DOHH2 (cell line): ENCODE measurements around the gene SMURF2.
"Not testable (repeated sequence)": the region's sequence is repeated elsewhere in the genome, so short reads cannot be mapped to it uniquely, and the experiment has no call there.

Source experiments
- H3F3A ChIP-seq: fragments of 200-600 bp; sonication (generic), shearing (Covaris generic); 2 replicates; pipeline ENCODE4 v1.6.0; 2016; ENCODE audit warnings: antibody characterized with exemption, mild to moderate bottlenecking; ENCODE audit not compliant: control insufficient read depth, insufficient read depth
- H3K27ac ChIP-seq: fragments of 200-600 bp; sonication (generic); 2 replicates; pipeline ENCODE4 v1.5.1; 2014; ENCODE audit warnings: low read depth, mild to moderate bottlenecking, low read length, moderate library complexity
- H3K27me3 ChIP-seq: fragments of 200-600 bp; sonication (generic); 2 replicates; pipeline ENCODE4 v1.6.1; 2014; ENCODE audit warnings: mild to moderate bottlenecking, low read length, mixed read lengths; ENCODE audit not compliant: control insufficient read depth
- H3K36me3 ChIP-seq: fragments of 200-600 bp; sonication (generic); 2 replicates; pipeline ENCODE4 v1.6.1; 2014; ENCODE audit warnings: mild to moderate bottlenecking, low read length, moderate library complexity, mixed read lengths; ENCODE audit not compliant: control insufficient read depth
- H3K4me1 ChIP-seq: fragments of 200-600 bp; sonication (generic); 2 replicates; pipeline ENCODE4 v1.6.1; 2014; ENCODE audit warnings: mild to moderate bottlenecking, low read length, mixed read lengths; ENCODE audit not compliant: control insufficient read depth
- H3K4me2 ChIP-seq: fragments of 200-600 bp; sonication (generic); 2 replicates; pipeline ENCODE4 v1.6.0; 2014; ENCODE audit warnings: mild to moderate bottlenecking, low read length, moderate library complexity
- H3K4me3 ChIP-seq: fragments of 200-600 bp; sonication (generic); 2 replicates; pipeline ENCODE4 v1.5.1; 2014; ENCODE audit warnings: mild to moderate bottlenecking, low read length, mixed read lengths
- H3K79me2 ChIP-seq: fragments of 200-600 bp; sonication (generic); 2 replicates; pipeline ENCODE4 v1.6.1; 2014; ENCODE audit warnings: mild to moderate bottlenecking, low read length, mixed read lengths; ENCODE audit not compliant: control insufficient read depth
- H3K9me2 ChIP-seq: fragments of 200-600 bp; sonication (generic); replicated peaks from 2 replicates; pipeline ENCODE4 v1.6.1; 2014; ENCODE audit warnings: mild to moderate bottlenecking, low read length, mixed read lengths; ENCODE audit not compliant: control insufficient read depth
- H3K9me3 ChIP-seq: fragments of 200-600 bp; sonication (generic); 2 replicates; pipeline ENCODE4 v1.6.1; 2014; ENCODE audit warnings: antibody characterized with exemption, low read length, mixed read lengths; ENCODE audit not compliant: control insufficient read depth, insufficient read depth
- H4K20me1 ChIP-seq: fragments of 200-600 bp; sonication (generic); 2 replicates; pipeline ENCODE4 v1.6.0; 2014; ENCODE audit warnings: low read depth, mild to moderate bottlenecking, antibody characterized with exemption, low read length, moderate library complexity; ENCODE audit not compliant: control insufficient read depth, insufficient read depth
- CTCF ChIP-seq: fragments of 200-600 bp; sonication (generic); IDR thresholded peaks from one replicate; pipeline ENCODE4 v1.5.1; 2014; ENCODE audit warnings: antibody characterized with exemption, mild to moderate bottlenecking, low read depth, low read length; ENCODE audit not compliant: poor library complexity, severe bottlenecking
- EZH2phosphoT487 ChIP-seq: fragments of 200-600 bp; sonication (generic); IDR thresholded peaks from 2 replicates; pipeline ENCODE4 v1.6.1; 2017; ENCODE audit warnings: borderline replicate concordance, mild to moderate bottlenecking, antibody characterized with exemption, low read length, moderate library complexity, mixed read lengths

Gene SMURF2

GRCh38 chr17:64662774-64663367, 764 bp upstream of the SMURF2 start:
- no peaks in the 10 kb centered on the region for H3K27me3 ChIP-seq
- peak overlapping the region; percentile 72 for H3K4me3 ChIP-seq
- H3K9me3 ChIP-seq = no peaks in the 10 kb centered on the region
- H3K36me3 ChIP-seq = no peaks in the 10 kb centered on the region
- H3K4me2 ChIP-seq = peak overlapping the region; percentile 71
- peaks cover 12% of the 10 kb centered on the region; the same call in 1 of the 2 replicates for H4K20me1 ChIP-seq
- peaks cover 9% of the 10 kb centered on the region; the same call in 1 of the 2 replicates for H3F3A ChIP-seq
- peaks cover 37% of the 10 kb centered on the region for H3K79me2 ChIP-seq
- TF ChIP-seq EZH2phosphoT487 = no peak
- no peak for TF ChIP-seq CTCF
- H3K4me1 ChIP-seq = peaks cover 23% of the 10 kb centered on the region
- no peak overlapping the region for H3K27ac ChIP-seq
- no peaks in the 10 kb centered on the region for H3K9me2 ChIP-seq

- peaks cover 12% of the 10 kb centered on the region; the same call in 1 of the 2 replicates for H4K20me1 ChIP-seq
- no peaks in the 10 kb centered on the region for H3K9me2 ChIP-seq
- H3F3A ChIP-seq = peaks cover 9% of the 10 kb centered on the region; the same call in 1 of the 2 replicates
- peaks cover 49% of the 10 kb centered on the region for H3K79me2 ChIP-seq
- H3K4me1 ChIP-seq = peaks cover 23% of the 10 kb centered on the region
- TF ChIP-seq EZH2phosphoT487 (no peak), CTCF (no peak)
- peak overlapping the region; percentile 91 for H3K4me3 ChIP-seq
- no peaks in the 10 kb centered on the region for H3K27me3 ChIP-seq
- peak overlapping the region; percentile 97 for H3K4me2 ChIP-seq
- peaks cover 4% of the 10 kb centered on the region for H3K36me3 ChIP-seq
- peak overlapping the region; percentile 37; the same call in 1 of the 2 replicates for H3K27ac ChIP-seq
- no peaks in the 10 kb centered on the region for H3K9me3 ChIP-seq
Observed at GRCh38 chr17:64661726-64661975, 456 bp downstream of the SMURF2 start.

- H3K9me2 ChIP-seq, H3K9me3 ChIP-seq, H3F3A ChIP-seq, H3K36me3 ChIP-seq, H3K27me3 ChIP-seq: not testable (repeated sequence)
- Histone ChIP-seq H3K4me1 (peaks cover 23% of the 10 kb centered on the region), H3K4me3 (peak overlapping the region; percentile 91), H3K79me2 (peaks cover 54% of the 10 kb centered on the region), H3K27ac (peak overlapping the region; percentile 37; the same call in 1 of the 2 replicates), H4K20me1 (peaks cover 12% of the 10 kb centered on the region; the same call in 1 of the 2 replicates), H3K4me2 (peak overlapping the region; percentile 97)
Observed at GRCh38 chr17:64660978-64661725, 955 bp downstream of the SMURF2 start.

GRCh38 chr17:64660195-64660977, 1.7 kb downstream of the SMURF2 start:
- peak overlapping the region; percentile 91 for H3K4me3 ChIP-seq
- peaks cover 62% of the 10 kb centered on the region for H3K79me2 ChIP-seq
- not testable (repeated sequence) for H3K27ac ChIP-seq, H3K9me2 ChIP-seq, H3K36me3 ChIP-seq, H3F3A ChIP-seq, H3K27me3 ChIP-seq, H3K9me3 ChIP-seq
- peak overlapping the region; percentile 97 for H3K4me2 ChIP-seq
- peaks cover 12% of the 10 kb centered on the region; the same call in 1 of the 2 replicates for H4K20me1 ChIP-seq
- peaks cover 23% of the 10 kb centered on the region for H3K4me1 ChIP-seq
